NCI-H748 (cell line): Measurements from ENCODE around the gene ZBTB21.

Experiments
- DNase-seq: peaks from one replicate; lab custom pipeline; 2025; ENCODE audit not compliant: unreplicated experiment; lab: John Stamatoyannopoulos, UW

The ZBTB21 gene

DNA sequence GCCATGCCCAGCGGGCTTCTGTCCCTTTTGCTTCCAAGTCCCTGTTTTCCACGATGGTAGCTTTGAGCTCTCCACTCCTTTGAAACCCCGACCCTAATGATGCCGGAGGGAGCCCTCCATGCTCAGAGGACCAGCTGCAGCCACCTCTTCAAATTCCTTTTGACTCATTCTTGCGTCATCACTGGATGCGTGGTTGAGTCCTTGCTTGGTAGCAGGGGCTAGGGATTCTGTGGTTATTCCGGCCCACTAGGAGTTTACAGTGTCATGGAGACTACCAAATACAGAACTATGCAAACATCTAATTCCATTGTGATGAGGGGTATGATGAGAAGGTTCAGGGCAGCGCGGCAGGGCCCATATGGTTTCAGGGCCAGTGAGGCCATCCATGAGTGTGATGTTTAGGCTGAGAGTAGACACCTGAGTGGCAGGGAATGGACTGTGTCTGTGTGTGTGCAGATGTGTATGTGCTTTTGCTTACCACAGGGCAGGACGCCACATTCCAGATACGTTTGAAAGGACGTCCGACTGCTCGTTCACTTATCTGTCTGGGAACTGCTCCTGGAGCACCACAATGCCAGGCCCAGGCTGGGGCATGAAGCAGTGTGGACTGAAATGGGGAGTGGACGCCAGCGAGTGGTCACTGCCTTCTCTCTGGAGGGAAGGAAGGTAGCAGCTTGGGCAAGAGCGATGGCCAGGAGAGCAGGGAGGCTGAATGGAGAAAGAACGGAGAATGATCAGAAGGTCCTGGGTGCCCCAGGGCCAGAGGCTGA lies 30.4 kb upstream of the ZBTB21 start:
- no peak for DNase-seq

DNA sequence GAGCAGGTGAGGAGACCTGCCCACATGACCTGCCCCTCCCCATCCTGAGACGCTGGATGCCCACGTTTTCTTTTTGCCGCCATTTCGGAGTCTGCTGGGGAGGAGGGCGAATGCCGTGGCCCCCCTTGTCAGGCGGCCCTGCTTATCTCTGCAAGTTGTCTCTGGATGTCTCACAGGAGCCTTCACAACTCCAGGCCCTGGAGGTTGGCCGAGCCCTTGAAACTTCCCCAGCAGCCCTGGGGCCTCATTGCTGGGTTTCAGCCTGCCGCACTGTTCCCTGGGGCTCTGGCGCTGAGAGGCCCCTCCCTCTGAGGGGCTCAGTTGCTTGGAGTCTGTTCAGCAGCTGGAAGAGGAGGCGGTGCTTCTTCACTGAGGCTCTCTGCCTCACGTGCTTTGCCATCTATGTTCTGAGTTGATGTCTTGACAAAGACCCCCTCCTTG lies 29.8 kb upstream of the ZBTB21 start:
- no peak for DNase-seq

DNA sequence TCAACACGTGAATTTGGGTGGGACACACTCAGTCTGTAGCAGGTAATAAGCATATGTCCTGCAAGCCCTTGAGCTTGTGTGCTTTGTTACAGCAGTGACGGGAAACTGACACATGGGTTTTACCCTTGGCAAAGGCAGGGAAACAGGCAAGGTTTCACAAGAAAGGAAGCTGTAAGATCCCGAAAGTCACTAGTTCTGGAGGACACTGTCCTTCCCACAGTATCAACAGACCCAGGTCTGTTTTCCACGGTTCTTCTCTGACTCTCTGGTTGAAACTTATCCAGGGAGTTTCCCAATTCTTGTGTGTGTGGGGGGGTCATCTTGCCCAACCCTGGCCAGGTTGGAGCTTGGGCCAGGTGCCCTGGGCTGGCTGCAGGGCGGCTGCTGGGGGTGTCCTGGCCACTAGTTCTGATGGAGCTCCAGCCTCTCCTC lies 29.3 kb upstream of the ZBTB21 start:
- DNase-seq, result no peak

DNA sequence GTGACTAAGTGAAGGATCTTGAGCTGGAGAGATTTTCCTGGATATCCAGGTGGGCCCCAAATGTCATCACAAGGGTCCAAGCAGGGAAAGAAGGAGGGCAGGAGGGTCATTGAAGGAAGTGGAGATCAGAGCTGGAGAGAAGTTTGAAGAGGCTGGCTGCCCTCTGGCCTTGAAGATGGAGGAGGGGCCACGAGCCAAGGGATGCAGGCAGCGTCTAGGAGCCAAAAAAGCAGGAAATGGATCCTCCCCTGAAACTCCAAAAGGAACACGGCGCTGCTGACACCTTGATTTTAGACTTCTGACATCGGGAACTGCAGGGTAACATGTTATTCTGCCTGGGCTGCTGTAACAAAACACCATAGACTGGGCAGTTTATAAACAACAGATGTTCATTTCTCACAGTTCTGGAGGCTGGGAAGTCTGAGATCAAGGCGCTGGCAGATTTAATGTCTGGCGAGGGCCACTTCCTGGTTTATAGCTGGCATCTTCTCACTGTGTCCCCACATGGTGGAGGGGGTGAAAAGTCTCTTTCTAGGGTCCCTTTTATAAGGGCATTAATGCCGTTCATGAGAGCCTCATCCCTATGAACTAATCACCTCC lies 28.8 kb upstream of the ZBTB21 start:
- DNase-seq, result peak; percentile 23

DNA sequence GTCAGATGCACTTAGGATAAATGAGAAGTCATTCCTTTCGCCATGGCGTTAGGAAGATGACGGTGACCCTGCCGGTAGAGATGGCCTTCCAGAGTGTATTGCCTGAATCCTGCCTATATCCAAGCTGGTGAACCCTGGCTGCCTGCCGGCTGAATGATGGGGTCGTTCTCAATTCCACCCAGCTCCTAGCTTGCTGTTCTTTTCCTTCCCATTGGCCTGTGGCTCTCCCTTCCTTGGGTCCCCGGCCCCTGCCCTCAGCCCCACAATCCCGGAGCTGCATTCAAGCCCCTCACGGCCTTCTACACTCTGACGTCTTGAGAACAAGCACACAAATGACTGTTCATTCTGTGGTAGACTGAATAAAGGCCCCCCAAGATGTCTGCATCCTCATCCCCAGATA lies 28.2 kb upstream of the ZBTB21 start:
- no peak for DNase-seq

DNA sequence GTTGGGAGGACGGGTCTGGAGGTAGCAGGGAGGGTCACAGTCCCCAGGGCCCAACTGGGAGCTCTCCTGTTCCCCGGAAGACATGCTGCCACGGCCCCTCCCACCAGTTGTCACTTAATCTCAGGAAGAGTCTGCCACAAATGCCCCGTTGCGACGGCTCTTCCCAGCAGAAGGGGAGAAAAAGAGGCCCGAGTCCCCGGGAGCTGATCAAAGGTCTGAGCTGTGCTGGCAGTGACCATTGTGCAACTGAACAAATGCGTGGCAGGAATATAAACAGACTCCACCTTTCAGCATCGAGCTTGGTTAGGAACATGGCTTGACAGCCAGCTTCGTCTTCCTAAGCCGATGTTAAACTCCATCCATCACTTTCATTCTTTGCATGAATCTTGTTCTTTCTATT lies 27.8 kb upstream of the ZBTB21 start:
- no peak for DNase-seq

DNA sequence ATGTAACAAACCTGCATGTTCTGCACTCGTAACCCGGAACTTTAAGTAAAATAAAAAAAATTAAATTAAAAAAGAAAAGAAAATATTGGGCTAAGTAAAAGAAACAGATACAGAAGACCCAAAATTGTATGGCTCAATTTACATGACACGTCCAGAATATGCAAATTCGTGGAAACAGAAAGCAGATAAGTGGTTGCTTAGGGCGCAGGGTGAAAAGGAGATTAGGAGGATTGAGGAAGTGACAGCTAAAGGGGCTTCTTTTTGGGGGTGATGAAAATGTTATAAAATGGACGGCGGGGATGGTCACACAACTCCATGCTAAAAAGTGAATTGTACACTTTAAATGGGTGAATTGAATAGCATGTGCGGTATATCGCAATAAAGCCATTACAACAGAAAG lies 27.4 kb upstream of the ZBTB21 start:
- no peak for DNase-seq

DNA sequence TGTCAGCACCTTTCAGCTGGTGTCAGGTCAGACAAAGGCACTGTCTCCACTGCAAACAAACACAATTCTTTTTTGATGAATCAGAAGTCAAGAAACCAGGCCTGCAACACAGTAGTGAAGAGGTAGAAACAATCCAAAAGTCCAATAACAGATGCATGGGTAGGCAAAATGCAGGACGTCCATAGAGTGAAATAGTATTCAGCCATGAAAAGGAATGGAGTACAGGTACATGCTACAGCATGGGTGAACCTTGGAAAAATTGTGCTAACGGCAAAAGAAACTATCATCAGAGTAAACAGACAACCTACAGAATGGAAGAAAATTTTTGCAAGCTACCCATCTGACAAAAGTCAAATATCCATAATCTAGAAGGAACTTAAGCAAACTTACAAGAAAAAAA lies 26.2 kb upstream of the ZBTB21 start:
- DNase-seq, result no peak

DNA sequence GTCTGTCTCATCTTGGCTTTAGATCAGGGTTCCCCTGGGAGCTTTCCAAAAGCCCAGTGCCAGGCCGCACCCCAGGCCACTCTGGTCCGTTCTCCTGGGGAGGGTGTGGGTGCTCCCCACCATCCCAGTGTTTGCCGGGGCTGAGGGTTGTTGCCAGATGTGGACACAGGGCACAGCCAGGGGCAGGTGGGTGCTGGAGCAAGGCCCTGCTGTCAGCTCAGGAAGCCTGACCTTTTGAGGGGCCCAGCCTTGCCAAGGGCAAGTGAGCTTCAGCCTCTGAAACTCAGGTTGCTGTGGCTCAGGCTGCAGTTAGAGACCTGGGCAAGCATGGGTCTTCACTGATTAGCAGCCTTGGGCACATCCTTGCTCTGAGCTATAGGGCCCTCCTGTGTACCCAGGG lies 22.8 kb upstream of the ZBTB21 start:
- DNase-seq, result no peak

DNA sequence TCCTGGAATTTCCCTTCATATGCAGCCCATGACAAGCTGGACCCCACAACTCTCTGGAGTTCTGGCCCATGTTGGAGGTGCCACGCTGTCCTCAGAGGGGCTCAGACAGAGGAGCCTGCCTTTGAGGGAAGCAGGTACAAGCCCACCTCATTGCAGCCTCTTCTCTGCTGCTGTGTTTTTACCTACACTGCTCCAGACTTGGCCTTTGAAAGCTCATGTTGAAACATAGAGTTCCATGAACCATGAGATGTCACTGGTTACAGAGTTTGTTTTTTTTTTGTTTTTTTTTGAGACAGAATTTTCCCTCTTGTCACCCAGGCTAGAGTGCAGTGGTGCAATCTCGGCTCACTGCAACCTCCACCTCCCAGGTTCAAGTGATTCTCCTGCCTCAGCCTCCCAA lies 22.1 kb upstream of the ZBTB21 start:
- DNase-seq, result no peak

DNA sequence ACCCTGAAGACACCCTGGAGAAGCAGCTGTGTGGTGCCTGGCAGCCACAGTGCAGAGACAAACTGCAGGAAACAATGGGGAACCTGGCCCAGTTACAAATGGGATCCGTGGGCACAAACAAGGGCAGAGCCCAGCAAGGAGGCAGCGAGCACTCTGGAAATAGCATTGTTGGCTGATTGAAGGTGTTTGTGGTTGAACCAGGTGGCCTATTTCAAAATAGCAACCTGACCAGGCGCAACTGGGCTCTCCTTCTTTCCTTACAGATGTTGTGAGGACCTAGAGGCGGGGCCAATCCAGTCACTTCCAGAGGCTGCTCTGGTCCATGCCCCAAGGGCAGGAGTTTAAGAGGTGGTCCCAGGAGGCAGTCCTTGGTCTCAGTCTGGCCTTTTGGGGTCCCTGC lies 21.7 kb upstream of the ZBTB21 start:
- no peak for DNase-seq

DNA sequence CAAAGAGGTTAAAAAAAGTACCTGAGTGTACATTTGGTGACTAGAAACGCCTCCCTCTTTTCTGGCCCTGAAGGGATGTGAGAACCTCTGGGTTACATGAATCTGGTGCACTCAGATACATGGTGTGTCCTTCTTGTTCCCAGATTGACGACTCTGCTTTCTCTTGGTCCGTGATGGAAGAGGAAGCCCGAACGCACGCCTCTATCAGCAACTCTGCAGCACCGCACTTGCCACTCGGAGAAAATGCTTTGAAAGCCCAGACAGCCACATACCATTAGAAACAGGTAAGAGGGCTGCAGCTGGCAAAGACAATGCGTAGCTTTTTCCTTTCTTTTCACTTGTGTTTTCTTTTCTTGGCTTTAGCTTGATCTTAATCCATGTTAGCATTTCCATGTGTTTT lies 21.1 kb upstream of the ZBTB21 start:
- DNase-seq, result no peak

DNA sequence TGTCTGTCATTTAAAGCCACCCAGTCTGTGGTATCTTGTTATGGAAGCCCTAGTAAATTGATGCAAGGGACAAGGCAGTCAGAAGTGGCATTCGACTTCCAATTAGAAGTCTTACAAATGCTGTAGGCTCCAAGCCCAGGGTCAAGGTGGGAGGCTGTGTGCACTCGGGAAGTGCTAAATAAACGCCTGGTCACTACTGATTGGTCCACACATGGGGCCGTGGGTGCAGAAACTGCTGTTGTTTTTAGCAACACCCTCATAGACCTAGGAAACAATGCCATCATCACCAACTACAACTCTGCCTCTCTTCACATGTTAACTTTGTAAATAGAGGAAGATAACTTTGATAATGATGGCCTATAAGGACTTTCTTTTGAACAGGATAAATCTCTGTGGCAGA lies 20.2 kb upstream of the ZBTB21 start:
- no peak for DNase-seq

DNA sequence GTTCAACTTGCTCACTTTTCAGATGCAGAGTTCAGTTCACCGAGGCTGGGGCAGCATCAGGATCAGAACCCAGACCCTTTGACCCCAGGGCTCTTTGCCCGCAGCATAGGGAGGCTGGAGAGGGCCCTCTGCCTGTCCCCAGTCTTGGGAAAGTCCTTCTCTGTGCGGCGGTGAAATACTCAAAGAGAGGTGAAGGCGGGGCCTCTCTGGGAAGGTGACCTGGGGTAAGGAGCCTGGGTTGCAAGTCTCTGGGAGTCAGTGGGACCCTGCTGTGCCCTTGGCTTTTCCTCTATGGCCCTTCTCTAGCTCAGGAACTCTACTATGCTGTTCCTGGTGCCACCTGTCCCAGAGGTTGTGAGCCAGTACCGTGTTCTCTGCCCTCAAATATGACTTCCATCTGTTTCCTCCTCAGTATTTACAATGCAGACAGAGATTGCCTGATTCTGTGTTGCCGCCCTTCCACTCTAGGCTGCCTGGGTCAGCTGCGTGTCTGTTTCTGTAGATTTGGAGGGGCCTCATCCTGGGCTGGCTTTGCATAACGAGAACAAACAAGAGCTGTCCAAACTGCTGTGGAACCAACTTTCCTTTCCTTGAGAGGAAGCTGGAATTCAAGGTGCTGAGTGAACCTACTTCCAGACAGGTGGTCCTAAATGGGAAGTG lies 18.7 kb upstream of the ZBTB21 start:
- DNase-seq, result no peak

DNA sequence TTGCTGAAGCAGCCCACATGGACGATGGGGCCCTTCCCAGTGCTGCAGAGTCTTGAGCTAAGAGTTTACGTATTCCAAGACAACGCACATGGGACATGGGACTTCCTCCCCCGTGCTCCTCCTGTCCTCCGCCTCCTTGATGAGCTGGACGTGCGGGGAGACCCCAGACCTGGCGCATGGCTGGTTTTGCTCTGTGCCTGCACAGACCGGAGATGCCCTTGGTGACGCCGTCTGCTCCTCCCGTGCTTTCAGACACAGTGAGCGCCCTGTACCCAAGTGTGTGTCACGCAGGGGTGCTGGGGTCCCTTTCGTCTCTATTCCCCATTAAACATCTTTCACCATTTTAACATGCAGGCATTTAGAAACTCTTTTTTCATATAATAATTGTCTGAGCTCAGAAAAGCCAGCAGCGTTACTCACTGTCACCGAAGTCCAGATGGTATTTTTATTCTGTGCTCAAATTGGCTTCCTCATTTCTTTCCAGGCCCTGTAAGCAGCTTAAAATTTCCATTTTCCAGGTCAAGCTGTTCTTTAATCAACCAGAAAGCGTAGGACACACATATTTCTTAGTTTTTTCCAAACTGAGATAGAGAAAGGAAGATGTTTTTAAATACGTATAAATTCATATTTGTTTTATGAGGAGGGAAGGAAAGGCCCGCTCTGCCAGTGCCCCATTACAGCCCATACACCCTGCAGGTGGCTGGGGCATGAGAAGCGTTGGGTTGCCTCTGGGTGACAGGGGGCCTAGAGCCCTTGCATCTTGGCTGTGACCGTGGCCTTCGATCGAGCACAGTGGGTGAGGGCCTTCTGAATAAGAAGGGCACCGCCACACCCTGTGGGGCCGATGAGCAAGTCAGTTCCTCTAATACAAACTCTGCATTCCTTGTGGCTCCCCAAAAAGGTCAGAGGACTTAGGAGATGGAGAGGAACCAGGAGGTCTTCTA lies 17.9 kb upstream of the ZBTB21 start:
- no peak for DNase-seq

DNA sequence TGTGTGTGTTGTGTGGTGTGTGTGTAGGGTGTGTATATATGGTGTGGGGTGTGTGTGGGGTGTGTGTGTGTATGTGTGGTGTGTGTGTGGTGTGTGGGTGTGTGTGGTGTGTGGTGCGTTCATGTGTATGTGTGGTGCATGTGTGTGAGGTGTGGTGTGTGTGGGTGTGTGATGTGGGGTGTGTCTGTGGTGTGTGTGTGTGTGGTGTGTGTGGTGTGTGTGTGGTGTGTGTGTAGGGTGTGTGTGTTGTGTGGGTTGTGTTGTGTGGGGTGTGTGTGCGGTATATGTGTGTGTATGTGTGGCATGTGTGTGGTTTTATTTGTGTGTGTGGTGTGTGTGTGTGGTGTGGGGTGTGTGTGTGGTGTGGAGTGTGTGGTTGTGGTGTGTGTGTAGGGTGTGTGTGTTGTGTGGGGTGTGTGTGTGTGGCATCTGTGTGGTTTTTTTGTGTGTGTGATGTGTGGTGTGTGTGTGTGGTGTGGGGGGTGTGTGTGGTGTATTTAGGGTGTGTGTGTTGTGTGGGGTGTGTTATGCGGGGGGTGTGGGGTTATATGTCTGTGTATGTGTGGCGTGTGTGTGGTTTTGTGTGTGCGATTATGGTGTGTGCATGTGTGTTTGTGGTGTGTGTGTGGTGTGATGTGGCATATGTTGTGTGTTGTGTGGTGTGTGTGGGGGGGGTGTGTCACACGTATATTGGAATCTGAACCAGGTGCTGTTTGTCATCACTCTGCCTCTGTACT lies 17.1 kb upstream of the ZBTB21 start:
- no peak for DNase-seq

DNA sequence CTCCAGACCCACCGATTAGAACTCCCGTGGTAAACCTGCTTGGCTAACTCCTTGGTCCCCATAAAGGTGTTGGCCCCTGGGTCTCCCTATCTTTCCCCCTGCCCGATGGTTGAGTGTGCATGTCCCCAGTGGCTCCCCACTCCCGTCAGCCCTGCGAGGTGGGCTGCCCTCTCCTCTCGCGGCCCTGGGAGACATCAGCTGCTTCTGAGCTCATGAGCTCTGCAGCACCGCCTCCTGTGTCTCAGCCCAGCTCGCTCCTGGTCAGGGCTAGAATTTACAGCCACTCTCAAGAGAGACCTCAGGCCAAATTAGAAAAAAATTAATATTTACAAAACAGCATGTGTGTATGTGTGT lies 15.9 kb upstream of the ZBTB21 start:
- no peak for DNase-seq

DNA sequence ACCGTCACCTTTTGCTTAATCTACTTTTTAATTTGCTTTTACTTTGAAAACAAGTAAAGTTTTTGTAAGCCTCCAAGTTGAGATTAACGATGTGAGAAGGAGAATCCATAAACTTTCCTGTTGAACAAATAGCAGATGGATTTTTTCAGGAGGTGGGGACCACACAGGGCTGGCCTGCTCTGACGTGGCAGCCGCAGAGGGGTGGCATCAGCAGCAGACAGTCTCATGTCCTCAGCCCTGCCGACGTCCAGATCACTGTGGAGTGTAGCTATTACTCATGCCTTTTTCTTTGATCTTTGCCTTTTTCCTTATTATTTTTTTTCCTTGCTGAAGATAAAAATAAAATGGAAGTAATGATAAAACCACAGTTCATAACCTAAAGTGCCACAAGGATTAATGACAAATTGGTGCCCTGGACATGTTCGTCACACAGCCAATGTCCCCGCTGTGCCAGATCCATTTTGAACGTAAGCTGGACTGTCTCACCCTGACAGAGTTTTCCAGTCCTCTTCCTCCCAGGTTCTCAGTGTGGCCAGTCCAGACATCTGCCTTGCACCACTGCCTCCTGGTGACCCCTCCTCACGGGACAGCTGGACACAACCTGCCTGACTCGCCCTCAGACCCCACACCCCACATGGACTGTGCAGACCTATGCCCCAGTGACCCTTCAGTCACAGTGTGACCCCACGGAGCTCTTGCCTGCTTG lies 15.4 kb upstream of the ZBTB21 start:
- no peak for DNase-seq

DNA sequence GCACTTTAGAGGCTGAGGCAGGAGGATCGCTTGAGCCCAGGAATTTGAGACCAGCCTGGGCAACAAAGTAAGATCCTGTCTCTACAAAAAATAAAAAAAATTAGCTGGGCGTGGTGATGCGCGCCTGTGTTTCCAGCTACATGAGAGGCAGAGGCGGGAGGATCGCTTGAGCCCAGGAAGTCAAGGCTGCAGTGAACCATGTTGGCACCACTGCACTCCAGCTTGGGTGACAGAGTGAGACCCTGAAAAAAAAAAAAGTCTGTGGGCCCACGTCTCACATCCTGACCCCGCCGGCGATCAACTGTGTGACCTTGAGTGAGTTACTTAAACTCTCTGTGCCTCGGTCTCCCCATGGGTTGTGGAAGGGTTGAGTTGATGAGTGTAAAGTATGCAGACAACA lies 12.7 kb upstream of the ZBTB21 start:
- DNase-seq, result no peak

DNA sequence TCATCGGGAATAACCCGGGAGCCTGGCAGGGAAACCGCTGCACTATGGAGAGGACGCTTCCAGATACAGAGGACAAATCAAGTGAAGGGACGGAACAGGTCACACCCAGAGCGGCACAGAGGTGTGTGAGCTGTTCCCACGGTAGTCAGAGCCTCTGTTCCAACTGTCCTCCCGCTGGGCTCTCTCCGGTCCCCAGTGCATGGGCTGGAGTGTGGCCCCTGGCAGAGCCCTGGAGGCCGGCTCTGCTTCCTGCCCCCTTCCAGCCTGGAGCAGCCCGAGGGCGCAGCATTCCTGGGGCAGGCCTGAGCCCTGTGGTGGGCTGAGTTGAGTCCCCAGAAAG lies 11.9 kb upstream of the ZBTB21 start:
- DNase-seq, result no peak
